ENCODE measurements around the gene MAP1A.

The MAP1A gene

DNA sequence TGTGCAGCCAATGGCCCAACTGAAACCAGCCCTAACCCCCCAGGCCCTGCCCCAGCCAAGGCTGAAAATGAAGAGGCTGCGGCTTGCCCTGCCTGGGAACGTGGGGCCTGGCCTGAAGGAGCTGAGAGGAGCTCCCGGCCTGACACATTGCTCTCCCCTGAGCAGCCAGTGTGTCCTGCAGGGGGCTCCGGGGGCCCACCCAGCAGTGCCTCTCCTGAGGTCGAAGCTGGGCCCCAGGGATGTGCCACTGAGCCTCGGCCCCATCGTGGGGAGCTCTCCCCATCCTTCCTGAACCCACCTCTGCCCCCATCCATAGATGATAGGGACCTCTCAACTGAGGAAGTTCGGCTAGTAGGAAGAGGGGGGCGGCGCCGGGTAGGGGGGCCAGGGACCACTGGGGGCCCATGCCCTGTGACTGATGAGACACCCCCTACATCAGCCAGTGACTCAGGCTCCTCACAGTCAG lies 11.2 kb downstream of the MAP1A start:
- Histone ChIP-seq H3K27me3 (replicated peaks; ENCODE audit: insufficient read depth, low read length) (no peaks in the 10 kb centered on the region), H3K27ac (ENCODE audit: low read length) (no peak overlapping the region), H3K36me3 (replicated peaks; ENCODE audit: insufficient read depth, low read length) (no peaks in the 10 kb centered on the region), H3K4me2 (ENCODE audit: low read depth, low read length) (no peak overlapping the region), H4K20me1 (ENCODE audit: insufficient read depth, low read length) (no peaks in the 10 kb centered on the region), H3K79me2 (ENCODE audit: low read length) (no peaks in the 10 kb centered on the region), H3F3A (ENCODE audit: insufficient read depth, low read length) (no peaks in the 10 kb centered on the region), H3K4me3 (ENCODE audit: low read length) (no peak overlapping the region), H2AFZ (ENCODE audit: low read length) (no peak overlapping the region), H3K9me2 (replicated peaks; ENCODE audit: insufficient read depth, low read length) (no peaks in the 10 kb centered on the region), H3K4me1 (ENCODE audit: low read length) (peaks cover 11% of the 10 kb centered on the region), H3K9ac (ENCODE audit: low read length) (no peak overlapping the region), H3K9me3 (replicated peaks; ENCODE audit: insufficient read depth, low read length) (no peaks in the 10 kb centered on the region)
- no peak for DNase-seq
- TF ChIP-seq CTCF (IDR thresholded peaks at IDR 0.05; ENCODE audit: low read length) (no peak), EZH2phosphoT487 (IDR thresholded peaks at IDR 0.05; ENCODE audit: low read length) (no peak), EZH2 (optimal IDR thresholded peaks at IDR 0.05; ENCODE audit: low read depth, low read length) (no peak)

DNA sequence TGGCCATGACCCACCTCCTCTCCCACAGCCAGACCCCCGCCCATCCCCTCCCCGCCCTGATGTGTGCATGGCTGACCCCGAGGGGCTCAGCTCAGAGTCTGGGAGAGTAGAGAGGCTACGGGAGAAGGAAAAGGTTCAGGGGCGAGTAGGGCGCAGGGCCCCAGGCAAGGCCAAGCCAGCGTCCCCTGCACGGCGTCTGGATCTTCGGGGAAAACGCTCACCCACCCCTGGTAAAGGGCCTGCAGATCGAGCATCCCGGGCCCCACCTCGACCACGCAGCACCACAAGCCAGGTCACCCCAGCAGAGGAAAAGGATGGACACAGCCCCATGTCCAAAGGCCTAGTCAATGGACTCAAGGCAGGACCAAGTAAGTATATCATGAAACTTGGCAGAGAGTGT lies 11.7 kb downstream of the MAP1A start:
- H3K36me3 ChIP-seq (replicated peaks; ENCODE audit: insufficient read depth, low read length), result no peaks in the 10 kb centered on the region
- no peak overlapping the region for H3K4me3 ChIP-seq (ENCODE audit: low read length)
- H3K9me2 ChIP-seq (replicated peaks; ENCODE audit: insufficient read depth, low read length), result no peaks in the 10 kb centered on the region
- H2AFZ ChIP-seq (ENCODE audit: low read length), result no peak overlapping the region
- H3K79me2 ChIP-seq (ENCODE audit: low read length), result no peaks in the 10 kb centered on the region
- H3K27ac ChIP-seq (ENCODE audit: low read length), result no peak overlapping the region
- TF ChIP-seq EZH2 (optimal IDR thresholded peaks at IDR 0.05; ENCODE audit: low read depth, low read length) (no peak), EZH2phosphoT487 (IDR thresholded peaks at IDR 0.05; ENCODE audit: low read length) (no peak), CTCF (IDR thresholded peaks at IDR 0.05; ENCODE audit: low read length) (no peak)
- no peak overlapping the region for H3K4me2 ChIP-seq (ENCODE audit: low read depth, low read length)
- no peaks in the 10 kb centered on the region for H4K20me1 ChIP-seq (ENCODE audit: insufficient read depth, low read length)
- H3K4me1 ChIP-seq (ENCODE audit: low read length), result peaks cover 11% of the 10 kb centered on the region
- no peaks in the 10 kb centered on the region for H3F3A ChIP-seq (ENCODE audit: insufficient read depth, low read length)
- no peak for DNase-seq
- H3K27me3 ChIP-seq (replicated peaks; ENCODE audit: insufficient read depth, low read length), result no peaks in the 10 kb centered on the region
- no peaks in the 10 kb centered on the region for H3K9me3 ChIP-seq (replicated peaks; ENCODE audit: insufficient read depth, low read length)
- H3K9ac ChIP-seq (ENCODE audit: low read length), result no peak overlapping the region

- Histone ChIP-seq H2AFZ (ENCODE audit: low read length) (no peak overlapping the region), H3K27me3 (replicated peaks; ENCODE audit: insufficient read depth, low read length) (no peaks in the 10 kb centered on the region), H3K9ac (ENCODE audit: low read length) (no peak overlapping the region), H3K4me3 (ENCODE audit: low read length) (no peak overlapping the region), H4K20me1 (ENCODE audit: insufficient read depth, low read length) (no peaks in the 10 kb centered on the region), H3K27ac (ENCODE audit: low read length) (no peak overlapping the region), H3K79me2 (ENCODE audit: low read length) (no peaks in the 10 kb centered on the region), H3K36me3 (replicated peaks; ENCODE audit: insufficient read depth, low read length) (no peaks in the 10 kb centered on the region), H3K4me2 (ENCODE audit: low read depth, low read length) (no peak overlapping the region), H3F3A (ENCODE audit: insufficient read depth, low read length) (no peaks in the 10 kb centered on the region), H3K4me1 (ENCODE audit: low read length) (peaks cover 7% of the 10 kb centered on the region), H3K9me3 (replicated peaks; ENCODE audit: insufficient read depth, low read length) (no peaks in the 10 kb centered on the region), H3K9me2 (replicated peaks; ENCODE audit: insufficient read depth, low read length) (no peaks in the 10 kb centered on the region)
- DNase-seq, result no peak
- no peak for TF ChIP-seq EZH2phosphoT487 (IDR thresholded peaks at IDR 0.05; ENCODE audit: low read length)
- no peak for TF ChIP-seq CTCF (IDR thresholded peaks at IDR 0.05; ENCODE audit: low read length)
- no peak for TF ChIP-seq EZH2 (optimal IDR thresholded peaks at IDR 0.05; ENCODE audit: low read depth, low read length)
Measured at GRCh38 chr15:43529587-43530345, 12.4 kb downstream of the MAP1A start.
